ENCODE data around the gene CCDC13. TPM values are rescaled to one million over a fixed set of nuclear protein-coding genes. Genes with fewer than 3 reads are reported as not detected.

The CCDC13 gene
- total and polyA plus RNA-seq, 2 of the 13 experiments (the other 11 are each of a cell fraction or from before 2014, with no cell fraction given), result 0.22 to 0.51 TPM

DNA sequence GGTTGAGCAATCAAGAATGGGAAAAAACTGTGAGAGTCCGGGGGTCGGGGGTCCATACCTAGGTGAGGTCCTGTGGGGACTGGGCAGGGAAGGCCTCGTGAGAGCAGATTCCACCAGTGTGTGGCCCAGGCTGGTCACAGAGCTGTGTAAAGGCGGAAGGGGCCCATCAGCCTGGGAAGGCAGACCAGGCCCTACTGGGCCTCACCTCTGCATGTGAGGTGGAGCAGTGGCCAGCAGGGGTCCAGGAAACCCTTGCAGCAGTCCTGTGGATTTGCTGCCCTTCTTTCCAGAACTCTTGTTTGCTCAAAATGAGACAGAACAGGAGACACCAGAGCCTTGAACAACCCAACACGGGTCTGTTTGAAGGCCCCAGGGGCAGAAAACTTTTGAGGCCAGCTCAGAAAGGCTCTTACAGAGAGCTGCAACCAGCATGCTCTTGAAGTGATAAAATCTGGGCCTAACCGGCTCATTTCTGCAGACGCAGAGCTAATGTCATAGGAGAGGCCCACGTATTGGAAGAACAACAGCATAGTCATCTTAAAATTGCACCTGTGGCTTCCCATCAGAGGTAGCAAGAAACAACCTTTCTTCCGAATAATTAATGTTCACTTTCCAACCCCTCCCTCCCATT, 40.1 kb downstream of the CCDC13 start (continued):
- TF ChIP-seq, protein P1, sequence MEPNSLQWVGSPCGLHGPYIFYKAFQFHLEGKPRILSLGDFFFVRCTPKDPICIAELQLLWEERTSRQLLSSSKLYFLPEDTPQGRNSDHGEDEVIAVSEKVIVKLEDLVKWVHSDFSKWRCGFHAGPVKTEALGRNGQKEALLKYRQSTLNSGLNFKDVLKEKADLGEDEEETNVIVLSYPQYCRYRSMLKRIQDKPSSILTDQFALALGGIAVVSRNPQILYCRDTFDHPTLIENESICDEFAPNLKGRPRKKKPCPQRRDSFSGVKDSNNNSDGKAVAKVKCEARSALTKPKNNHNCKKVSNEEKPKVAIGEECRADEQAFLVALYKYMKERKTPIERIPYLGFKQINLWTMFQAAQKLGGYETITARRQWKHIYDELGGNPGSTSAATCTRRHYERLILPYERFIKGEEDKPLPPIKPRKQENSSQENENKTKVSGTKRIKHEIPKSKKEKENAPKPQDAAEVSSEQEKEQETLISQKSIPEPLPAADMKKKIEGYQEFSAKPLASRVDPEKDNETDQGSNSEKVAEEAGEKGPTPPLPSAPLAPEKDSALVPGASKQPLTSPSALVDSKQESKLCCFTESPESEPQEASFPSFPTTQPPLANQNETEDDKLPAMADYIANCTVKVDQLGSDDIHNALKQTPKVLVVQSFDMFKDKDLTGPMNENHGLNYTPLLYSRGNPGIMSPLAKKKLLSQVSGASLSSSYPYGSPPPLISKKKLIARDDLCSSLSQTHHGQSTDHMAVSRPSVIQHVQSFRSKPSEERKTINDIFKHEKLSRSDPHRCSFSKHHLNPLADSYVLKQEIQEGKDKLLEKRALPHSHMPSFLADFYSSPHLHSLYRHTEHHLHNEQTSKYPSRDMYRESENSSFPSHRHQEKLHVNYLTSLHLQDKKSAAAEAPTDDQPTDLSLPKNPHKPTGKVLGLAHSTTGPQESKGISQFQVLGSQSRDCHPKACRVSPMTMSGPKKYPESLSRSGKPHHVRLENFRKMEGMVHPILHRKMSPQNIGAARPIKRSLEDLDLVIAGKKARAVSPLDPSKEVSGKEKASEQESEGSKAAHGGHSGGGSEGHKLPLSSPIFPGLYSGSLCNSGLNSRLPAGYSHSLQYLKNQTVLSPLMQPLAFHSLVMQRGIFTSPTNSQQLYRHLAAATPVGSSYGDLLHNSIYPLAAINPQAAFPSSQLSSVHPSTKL (CRISPR knock-in tag; IDR thresholded peaks at IDR 0.05), result no peak
- TF ChIP-seq, protein P2, sequence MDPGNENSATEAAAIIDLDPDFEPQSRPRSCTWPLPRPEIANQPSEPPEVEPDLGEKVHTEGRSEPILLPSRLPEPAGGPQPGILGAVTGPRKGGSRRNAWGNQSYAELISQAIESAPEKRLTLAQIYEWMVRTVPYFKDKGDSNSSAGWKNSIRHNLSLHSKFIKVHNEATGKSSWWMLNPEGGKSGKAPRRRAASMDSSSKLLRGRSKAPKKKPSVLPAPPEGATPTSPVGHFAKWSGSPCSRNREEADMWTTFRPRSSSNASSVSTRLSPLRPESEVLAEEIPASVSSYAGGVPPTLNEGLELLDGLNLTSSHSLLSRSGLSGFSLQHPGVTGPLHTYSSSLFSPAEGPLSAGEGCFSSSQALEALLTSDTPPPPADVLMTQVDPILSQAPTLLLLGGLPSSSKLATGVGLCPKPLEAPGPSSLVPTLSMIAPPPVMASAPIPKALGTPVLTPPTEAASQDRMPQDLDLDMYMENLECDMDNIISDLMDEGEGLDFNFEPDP (CRISPR knock-in tag; conservative IDR thresholded peaks at IDR 0.05), result 0 out of 2 replicates have a peak, but pooled peaks have one; percentile 48
- TF ChIP-seq ZSCAN25 (CRISPR knock-in tag; IDR thresholded peaks at IDR 0.05) (peak; percentile 98), ZMAT3 (CRISPR knock-in tag; conservative IDR thresholded peaks at IDR 0.05) (no peak), YY1 (IDR thresholded peaks at IDR 0.05; ENCODE audit: insufficient read depth, insufficient replicate concordance, low read depth, low read length) (no peak), ZNF562 (CRISPR knock-in tag; IDR thresholded peaks at IDR 0.05; ENCODE audit: borderline replicate concordance) (no peak), PAWR (CRISPR knock-in tag; IDR thresholded peaks at IDR 0.05; ENCODE audit: borderline replicate concordance) (no peak), ZNF124 (CRISPR knock-in tag; IDR thresholded peaks at IDR 0.05) (no peak), SOX13 (IDR thresholded peaks at IDR 0.05) (no peak), SOX13 (CRISPR knock-in tag; conservative IDR thresholded peaks at IDR 0.05 in 1 of 2, IDR thresholded peaks at IDR 0.05 in 1 of 2) (peak in 1 of 2 experiments; percentile 37; a peak in 2 of 4 replicates), SOX5 (CRISPR knock-in tag; IDR thresholded peaks at IDR 0.05; ENCODE audit: borderline replicate concordance) (peak; percentile 25; the same call in 1 of the 2 replicates), AGO1 (IDR thresholded peaks at IDR 0.05; ENCODE audit: low read depth, low read length, poor library complexity, severe bottlenecking) (no peak), ZFP37 (CRISPR knock-in tag; IDR thresholded peaks at IDR 0.05; ENCODE audit: borderline replicate concordance) (no peak), SRF (IDR thresholded peaks at IDR 0.05; ENCODE audit: low read depth, low read length) (no peak), ZBTB37 (CRISPR knock-in tag; IDR thresholded peaks at IDR 0.05) (no peak)
- TF ChIP-seq, protein P3, sequence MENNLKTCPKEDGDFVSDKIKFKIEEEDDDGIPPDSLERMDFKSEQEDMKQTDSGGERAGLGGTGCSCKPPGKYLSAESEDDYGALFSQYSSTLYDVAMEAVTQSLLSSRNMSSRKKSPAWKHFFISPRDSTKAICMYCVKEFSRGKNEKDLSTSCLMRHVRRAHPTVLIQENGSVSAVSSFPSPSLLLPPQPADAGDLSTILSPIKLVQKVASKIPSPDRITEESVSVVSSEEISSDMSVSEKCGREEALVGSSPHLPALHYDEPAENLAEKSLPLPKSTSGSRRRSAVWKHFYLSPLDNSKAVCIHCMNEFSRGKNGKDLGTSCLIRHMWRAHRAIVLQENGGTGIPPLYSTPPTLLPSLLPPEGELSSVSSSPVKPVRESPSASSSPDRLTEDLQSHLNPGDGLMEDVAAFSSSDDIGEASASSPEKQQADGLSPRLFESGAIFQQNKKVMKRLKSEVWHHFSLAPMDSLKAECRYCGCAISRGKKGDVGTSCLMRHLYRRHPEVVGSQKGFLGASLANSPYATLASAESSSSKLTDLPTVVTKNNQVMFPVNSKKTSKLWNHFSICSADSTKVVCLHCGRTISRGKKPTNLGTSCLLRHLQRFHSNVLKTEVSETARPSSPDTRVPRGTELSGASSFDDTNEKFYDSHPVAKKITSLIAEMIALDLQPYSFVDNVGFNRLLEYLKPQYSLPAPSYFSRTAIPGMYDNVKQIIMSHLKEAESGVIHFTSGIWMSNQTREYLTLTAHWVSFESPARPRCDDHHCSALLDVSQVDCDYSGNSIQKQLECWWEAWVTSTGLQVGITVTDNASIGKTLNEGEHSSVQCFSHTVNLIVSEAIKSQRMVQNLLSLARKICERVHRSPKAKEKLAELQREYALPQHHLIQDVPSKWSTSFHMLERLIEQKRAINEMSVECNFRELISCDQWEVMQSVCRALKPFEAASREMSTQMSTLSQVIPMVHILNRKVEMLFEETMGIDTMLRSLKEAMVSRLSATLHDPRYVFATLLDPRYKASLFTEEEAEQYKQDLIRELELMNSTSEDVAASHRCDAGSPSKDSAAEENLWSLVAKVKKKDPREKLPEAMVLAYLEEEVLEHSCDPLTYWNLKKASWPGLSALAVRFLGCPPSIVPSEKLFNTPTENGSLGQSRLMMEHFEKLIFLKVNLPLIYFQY (CRISPR knock-in tag; IDR thresholded peaks at IDR 0.05; ENCODE audit: borderline replicate concordance), result peak; percentile 34; the same call in 1 of the 2 replicates
- TF ChIP-seq, protein P4, sequence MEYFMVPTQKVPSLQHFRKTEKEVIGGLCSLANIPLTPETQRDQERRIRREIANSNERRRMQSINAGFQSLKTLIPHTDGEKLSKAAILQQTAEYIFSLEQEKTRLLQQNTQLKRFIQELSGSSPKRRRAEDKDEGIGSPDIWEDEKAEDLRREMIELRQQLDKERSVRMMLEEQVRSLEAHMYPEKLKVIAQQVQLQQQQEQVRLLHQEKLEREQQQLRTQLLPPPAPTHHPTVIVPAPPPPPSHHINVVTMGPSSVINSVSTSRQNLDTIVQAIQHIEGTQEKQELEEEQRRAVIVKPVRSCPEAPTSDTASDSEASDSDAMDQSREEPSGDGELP (IDR thresholded peaks at IDR 0.05; ENCODE audit: borderline replicate concordance, low read depth), result 0 out of 2 replicates have a peak, but pooled peaks have one; percentile 5

Data from HepG2 (cell line).